NCI-H2196 (cell line): Measurements from ENCODE around the gene GPR183.

Experiments used
- DNase-seq: peaks from one replicate; lab custom pipeline; 2025; ENCODE audit not compliant: unreplicated experiment; lab: John Stamatoyannopoulos, UW

Gene GPR183

GRCh38 chr13:99296398-99296797 lies 10.8 kb downstream of the GPR183 start:
- no peak for DNase-seq

GRCh38 chr13:99295488-99296252 lies 11.5 kb downstream of the GPR183 start:
- no peak for DNase-seq

DNA sequence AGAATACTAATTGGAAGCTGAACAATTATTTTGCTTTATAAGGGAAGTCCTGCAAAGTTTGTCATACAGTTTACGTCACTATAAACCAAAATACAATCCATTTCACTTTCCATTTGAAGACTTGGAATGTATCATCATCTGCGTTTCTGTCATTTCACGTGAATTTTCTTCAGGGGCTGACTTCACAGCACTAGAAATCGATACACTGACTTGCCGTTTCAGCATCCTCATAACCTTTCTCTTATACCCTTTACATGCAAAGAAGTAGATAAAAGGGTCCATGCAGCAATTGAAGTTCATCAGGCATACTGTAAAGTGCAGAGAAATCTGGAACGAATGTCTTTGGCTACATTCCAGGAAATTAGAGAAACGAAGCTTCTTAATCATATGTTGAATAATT lies 12.2 kb downstream of the GPR183 start:
- DNase-seq = no peak

DNA sequence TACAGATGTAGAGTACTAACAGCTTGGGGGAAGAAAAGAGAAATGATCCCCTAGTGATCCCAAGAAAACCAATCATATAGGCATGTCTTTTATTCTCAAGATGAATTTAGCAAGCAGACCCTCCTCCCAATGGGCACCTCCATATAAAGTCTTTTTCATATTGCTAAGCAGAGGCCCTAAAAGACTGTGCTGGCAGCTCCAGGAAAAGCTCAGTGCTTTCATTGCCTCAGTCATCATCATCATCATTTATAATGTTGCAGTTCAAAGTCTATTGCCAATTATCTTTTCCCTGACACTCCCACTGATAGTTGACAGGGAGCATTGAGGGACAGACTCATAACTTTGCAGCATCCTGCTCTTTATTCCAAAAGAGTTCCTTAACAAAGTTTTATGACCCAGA lies 13.0 kb downstream of the GPR183 start:
- DNase-seq = no peak

DNA sequence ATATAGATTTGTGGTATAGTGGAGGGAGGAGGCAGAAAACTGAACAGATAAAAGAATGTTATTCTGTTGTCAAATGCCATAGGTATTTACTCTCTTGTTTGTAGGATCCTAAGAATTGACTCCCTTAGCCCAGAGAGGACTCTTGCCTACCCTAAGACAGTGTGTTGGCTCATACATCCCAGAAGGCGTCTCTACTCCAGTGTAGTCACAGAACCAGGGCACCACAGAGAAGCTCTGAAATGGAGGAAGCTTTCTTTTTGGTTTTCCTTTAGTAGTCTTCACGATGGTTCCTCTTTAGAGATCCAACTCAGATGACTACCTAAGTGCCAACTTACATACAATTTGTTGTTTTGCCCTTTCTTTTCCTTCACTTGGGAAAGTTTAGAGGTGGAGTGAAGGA lies 14.0 kb downstream of the GPR183 start:
- DNase-seq = no peak

DNA sequence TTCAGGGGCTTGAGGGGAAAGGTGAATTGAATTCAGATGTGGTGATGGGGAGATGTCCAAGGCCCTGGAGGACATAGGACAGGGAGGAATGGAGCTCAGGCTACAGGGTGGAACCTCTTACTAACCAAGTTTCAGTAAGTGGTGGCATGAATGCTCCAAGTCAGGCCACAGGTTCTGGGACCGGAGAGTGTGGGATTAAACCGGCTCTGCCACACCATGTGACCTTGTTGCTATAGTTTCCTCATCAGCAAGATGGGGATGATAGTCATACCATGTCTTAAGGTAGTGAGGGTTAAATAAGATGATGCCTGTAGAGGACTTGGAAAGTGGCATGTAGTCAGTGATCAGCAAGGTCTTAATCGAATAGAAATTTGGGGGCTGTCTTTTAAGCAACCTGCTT lies 16.3 kb downstream of the GPR183 start:
- DNase-seq = no peak

- no peak for DNase-seq
Observed at GRCh38 chr13:99289674-99290337, 17.4 kb downstream of the GPR183 start.

GRCh38 chr13:99289271-99289670 lies 17.9 kb downstream of the GPR183 start:
- no peak for DNase-seq

DNA sequence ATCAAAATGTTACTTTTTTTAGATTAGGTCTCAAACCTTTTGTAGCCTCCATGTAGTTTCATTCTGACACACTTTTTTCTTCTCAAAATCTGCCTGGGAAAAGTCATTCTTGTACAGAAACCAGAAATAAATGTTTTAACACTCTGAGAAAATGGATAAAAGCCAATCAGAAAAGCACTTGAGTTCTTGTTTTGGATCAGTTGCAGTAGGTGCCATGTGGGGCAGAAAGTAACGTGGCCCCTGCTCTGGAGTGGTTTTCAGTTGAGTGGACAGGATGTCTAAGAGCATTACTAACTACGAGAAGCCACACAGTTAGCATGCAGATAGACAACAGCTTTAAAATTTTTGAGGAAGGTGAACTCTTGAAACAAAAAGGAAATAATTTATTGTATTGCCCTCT lies 19.1 kb downstream of the GPR183 start:
- DNase-seq = no peak

DNA sequence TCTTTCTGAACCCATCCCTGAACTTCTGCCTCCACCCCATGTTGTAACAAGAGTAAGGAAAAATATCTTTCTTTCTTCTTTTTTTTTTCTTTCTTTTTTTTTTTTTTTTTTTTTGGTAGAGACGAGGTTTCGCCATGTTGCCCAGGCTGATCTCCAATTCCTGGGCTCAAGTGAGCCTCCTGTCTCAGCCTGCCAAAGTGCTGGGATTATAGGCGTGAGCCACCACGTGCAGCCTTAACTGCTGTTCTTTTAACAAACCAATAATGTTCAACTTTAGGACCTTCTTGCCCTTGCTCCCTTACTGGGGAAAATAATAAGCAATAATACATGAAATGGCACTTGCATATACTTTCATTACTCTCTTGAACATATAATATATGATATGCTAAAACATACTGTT lies 19.6 kb downstream of the GPR183 start:
- no peak for DNase-seq

- no peak for DNase-seq
Observed at GRCh38 chr13:99285432-99286182, 21.6 kb downstream of the GPR183 start.

GRCh38 chr13:99282264-99283231 lies 24.7 kb downstream of the GPR183 start:
- DNase-seq = no peak

- no peak for DNase-seq
Observed at GRCh38 chr13:99281811-99282263, 25.4 kb downstream of the GPR183 start.

DNA sequence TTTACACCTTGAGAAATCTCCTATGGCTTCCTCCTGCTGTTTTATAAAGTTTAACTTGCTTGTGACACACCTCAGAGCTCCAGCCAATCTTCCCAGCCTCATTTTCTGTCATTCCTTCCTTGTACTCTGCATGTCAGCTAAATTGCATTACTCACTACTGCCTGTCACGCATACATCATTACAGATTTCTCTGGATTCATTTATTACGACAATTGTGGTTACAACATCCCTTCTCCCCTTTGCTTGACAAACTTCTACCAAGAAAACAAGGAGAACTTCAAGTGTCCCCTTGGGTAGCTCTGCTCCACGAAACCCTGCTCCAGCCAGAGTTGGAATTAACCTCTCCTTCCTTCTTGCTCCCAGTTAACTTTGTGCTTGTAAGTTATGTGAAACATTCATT lies 27.0 kb downstream of the GPR183 start:
- DNase-seq = no peak

- no peak for DNase-seq
Observed at GRCh38 chr13:99279637-99280036, 27.6 kb downstream of the GPR183 start.

GRCh38 chr13:99278843-99279242 lies 28.4 kb downstream of the GPR183 start:
- no peak for DNase-seq

DNA sequence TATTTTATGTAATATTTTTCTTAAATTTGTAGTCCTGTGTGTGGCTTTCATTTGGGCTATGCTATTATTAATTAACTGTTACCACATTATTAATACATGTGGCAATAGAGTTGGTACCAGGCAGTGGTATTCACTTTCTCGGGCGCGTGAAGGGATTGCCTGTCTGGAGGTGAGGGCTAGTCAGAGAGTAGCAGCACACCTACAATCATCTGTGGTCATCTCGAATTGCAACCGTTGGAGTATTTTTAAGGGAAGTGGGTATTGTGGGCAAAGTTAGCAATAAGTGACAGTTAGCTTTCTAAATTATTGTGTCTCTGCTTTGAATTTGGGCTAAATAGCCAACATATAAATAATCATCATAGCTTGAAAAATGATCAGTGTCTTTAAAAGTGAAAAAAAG lies 29.0 kb downstream of the GPR183 start:
- DNase-seq = no peak

DNA sequence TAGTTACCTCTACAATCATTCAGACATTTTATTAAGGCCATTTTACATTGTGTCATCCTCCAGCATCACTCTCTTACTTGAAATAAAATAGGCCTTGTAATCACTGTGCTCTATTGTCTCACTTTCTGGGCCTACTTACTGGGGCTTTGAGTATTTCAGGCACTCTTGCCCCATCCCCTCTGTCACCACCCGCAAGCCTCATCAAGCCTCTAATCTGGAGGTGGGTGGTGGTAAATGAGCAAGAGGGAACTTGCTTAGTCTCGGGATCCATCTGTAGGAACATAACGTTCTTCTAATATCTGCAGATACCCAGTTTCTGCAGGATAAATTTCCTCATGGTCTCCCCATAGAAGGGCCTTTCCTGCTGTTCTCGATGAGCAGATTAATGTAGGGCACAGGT lies 29.6 kb downstream of the GPR183 start:
- DNase-seq = no peak

GRCh38 chr13:99276706-99277105 lies 30.5 kb downstream of the GPR183 start:
- DNase-seq = no peak

- DNase-seq = no peak
Observed at GRCh38 chr13:99275093-99275469, 32.1 kb downstream of the GPR183 start.

- no peak for DNase-seq
Observed at GRCh38 chr13:99273128-99273527, 34.1 kb downstream of the GPR183 start.
